HepG2 (cell line): ENCODE data around the gene PLPP7. TPM values are rescaled to one million over a fixed set of nuclear protein-coding genes. Genes with fewer than 3 reads are reported as not detected.

Source experiments
- ATF3 ChIP-seq: sonication (generic); formaldehyde crosslinking; IDR thresholded peaks from 2 replicates; pipeline ENCODE4 v1.4.0; 2020; ENCODE audit warnings: missing genetic modification reagents
- CREB1 ChIP-seq, 2 experiments: fragments of 450-650 bp in 1 of 2; IDR thresholded peaks; 2 replicates each; pipeline ENCODE4 v1.6.1; 2016 to 2017; ENCODE audit warnings: control low read depth in 1 of 2, mild to moderate bottlenecking in 1 of 2, missing compliant biosample characterization in 1 of 2, missing genetic modification characterization in 1 of 2
- CTCF ChIP-seq: sonication (generic); formaldehyde crosslinking; IDR thresholded peaks from 2 replicates; pipeline ENCODE4 v1.5.0; 2020; ENCODE audit warnings: mild to moderate bottlenecking, missing genetic modification reagents, moderate library complexity
- DBP ChIP-seq: sonication (generic); formaldehyde crosslinking; IDR thresholded peaks from 2 replicates; pipeline ENCODE4 v1.4.0; 2020; ENCODE audit warnings: missing genetic modification reagents; ENCODE audit errors: not compliant biosample characterization
- DMAP1 ChIP-seq: IDR thresholded peaks from 2 replicates; pipeline ENCODE4 v1.6.1; 2016
- ELF1 ChIP-seq: sonication (generic); formaldehyde crosslinking; IDR thresholded peaks from 2 replicates; pipeline ENCODE4 v1.4.0; 2020; ENCODE audit warnings: missing genetic modification reagents
- ERF ChIP-seq: IDR thresholded peaks from 2 replicates; pipeline ENCODE4 v1.6.1; 2018; ENCODE audit warnings: missing biosample characterization, missing genetic modification reagents
- FOXK1 ChIP-seq: sonication (generic); formaldehyde crosslinking; IDR thresholded peaks from 2 replicates; pipeline ENCODE4 v1.4.0; 2020; ENCODE audit warnings: low read depth, missing genetic modification reagents, borderline replicate concordance
- GTF2F1 ChIP-seq: fragments of 150-350 bp; IDR thresholded peaks from 2 replicates; pipeline ENCODE4 v1.6.1; 2014; ENCODE audit warnings: low read length
- HMG20B ChIP-seq: conservative IDR thresholded peaks from 2 replicates; pipeline ENCODE4 v1.6.1; 2016; ENCODE audit warnings: missing genetic modification reagents, missing compliant biosample characterization
- MAX ChIP-seq: IDR thresholded peaks from 2 replicates; pipeline ENCODE4 v1.6.1; 2012; ENCODE audit warnings: inconsistent platforms
- MXD4 ChIP-seq: IDR thresholded peaks from 2 replicates; pipeline ENCODE4 v1.6.1; 2016; ENCODE audit warnings: mild to moderate bottlenecking, missing biosample characterization, missing genetic modification reagents
- NFATC3 ChIP-seq: sonication (generic); formaldehyde crosslinking; IDR thresholded peaks from 2 replicates; pipeline ENCODE4 v1.5.1; 2020; ENCODE audit warnings: mild to moderate bottlenecking, missing genetic modification reagents
- NFYB ChIP-seq: sonication (generic); formaldehyde crosslinking; IDR thresholded peaks from 2 replicates; pipeline ENCODE4 v1.4.0; 2020; ENCODE audit warnings: missing genetic modification reagents
- PAX8 ChIP-seq: sonication (generic); formaldehyde crosslinking; IDR thresholded peaks from 2 replicates; pipeline ENCODE4 v1.8.0; 2022; ENCODE audit warnings: mild to moderate bottlenecking, missing genetic modification reagents, borderline replicate concordance
- RBM39 ChIP-seq: fragments of 200-400 bp; formaldehyde crosslinking; IDR thresholded peaks from one replicate; pipeline ENCODE4 v1.6.1; 2018; ENCODE audit warnings: antibody characterized with exemption, mild to moderate bottlenecking, low read depth, low read length; ENCODE audit not compliant: poor library complexity, severe bottlenecking
- SMAD9 ChIP-seq: sonication (generic); formaldehyde crosslinking; IDR thresholded peaks from 2 replicates; pipeline ENCODE4 v1.5.1; 2020; ENCODE audit warnings: mild to moderate bottlenecking, missing genetic modification reagents
- SP5 ChIP-seq: IDR thresholded peaks from 2 replicates; pipeline ENCODE4 v1.6.1; 2016; ENCODE audit warnings: low read depth, borderline replicate concordance
- THAP8 ChIP-seq: sonication (generic); formaldehyde crosslinking; IDR thresholded peaks from 2 replicates; pipeline ENCODE4 v1.5.1; 2020; ENCODE audit warnings: missing genetic modification reagents, mild to moderate bottlenecking, borderline replicate concordance
- TOPORS ChIP-seq: sonication (generic); formaldehyde crosslinking; IDR thresholded peaks from 2 replicates; pipeline ENCODE4 v1.8.0; 2023; ENCODE audit warnings: mild to moderate bottlenecking, missing genetic modification reagents
- TP53 ChIP-seq: sonication (generic); formaldehyde crosslinking; conservative IDR thresholded peaks from 2 replicates; pipeline ENCODE4 v1.4.0; 2020; ENCODE audit warnings: missing genetic modification reagents
- ZBTB20 ChIP-seq: sonication (generic); formaldehyde crosslinking; IDR thresholded peaks from 2 replicates; pipeline ENCODE4 v1.8.1; 2023; ENCODE audit warnings: missing genetic modification reagents, low read depth, mild to moderate bottlenecking, borderline replicate concordance
- ZBTB33 ChIP-seq: sonication (generic); formaldehyde crosslinking; IDR thresholded peaks from 2 replicates; pipeline ENCODE4 v1.4.0; 2020; ENCODE audit warnings: missing genetic modification reagents
- ZNF34 ChIP-seq: sonication (generic); formaldehyde crosslinking; IDR thresholded peaks from 2 replicates; pipeline ENCODE4 v1.4.0; 2020; ENCODE audit warnings: mild to moderate bottlenecking, missing genetic modification reagents, borderline replicate concordance
- ZNF772 ChIP-seq: sonication (generic); formaldehyde crosslinking; IDR thresholded peaks from 2 replicates; pipeline ENCODE4 v1.5.0; 2020; ENCODE audit warnings: mild to moderate bottlenecking, missing genetic modification reagents
- ZSCAN12 ChIP-seq: sonication (generic); formaldehyde crosslinking; IDR thresholded peaks from 2 replicates; pipeline ENCODE4 v1.9.0; 2021; ENCODE audit warnings: mild to moderate bottlenecking, missing genetic modification reagents
- polyA plus RNA-seq, 8 experiments: library from polyadenylated mRNA; depleted of rRNA in 3 of 8; stranded (reverse) in 7 of 8; unstranded in 1 of 8; fragments of >200 nt; fragmentation: Illumina TruSeq in 4 of 8; extraction: Trizol in 4 of 8; gene quantifications; 2 replicates each; pipeline versions ENCODE4 v1.2.1 to v1.2.3, GENCODE V29; 2011 to 2016; ENCODE audit warnings: low read depth in 4 of 8, missing spikeins in 1 of 8, mixed read lengths in 1 of 8; ENCODE audit not compliant: insufficient read depth in 1 of 8
- total RNA-seq, 5 experiments: library from RNA; depleted of rRNA; stranded (reverse); fragments of >200 nt; fragmentation: Illumina TruSeq; extraction: Trizol; gene quantifications; 2 replicates each; pipeline ENCODE4 v1.2.3, GENCODE V29; 2016; ENCODE audit warnings: low read depth in 1 of 5

PLPP7 gene
- total and polyA plus RNA-seq, 2 of the 13 experiments (the other 11 are each of a cell fraction or from before 2014, with no cell fraction given), result 0.33 to 1.2 TPM

GRCh38 chr9:131289301-131290035 is at the start of gene PLPP7 (continued):
- TF ChIP-seq DBP (CRISPR knock-in tag) (no peak), TP53 (CRISPR knock-in tag) (no peak), DMAP1 (CRISPR knock-in tag) (no peak; the same call in 1 of the 2 replicates), SMAD9 (no peak), GTF2F1 (no peak), THAP8 (CRISPR knock-in tag) (no peak), MXD4 (CRISPR knock-in tag) (no peak), RBM39 (peak; percentile 30), NFYB (CRISPR knock-in tag) (peak; percentile 83), PAX8 (CRISPR knock-in tag) (no peak), CREB1 (IDR thresholded peaks at IDR 0.05) (peak; percentile 73), CREB1 (CRISPR knock-in tag; IDR thresholded peaks at IDR 0.05) (no peak), ZNF772 (CRISPR knock-in tag) (no peak), ERF (CRISPR knock-in tag) (0 out of 2 replicates have a peak, but pooled peaks have one; percentile 39), ATF3 (no peak), ELF1 (CRISPR knock-in tag) (no peak), ZNF34 (no peak), HMG20B (no peak), ZBTB33 (CRISPR knock-in tag) (no peak), CTCF (CRISPR knock-in tag) (no peak), NFATC3 (CRISPR knock-in tag) (no peak), FOXK1 (no peak), SP5 (CRISPR knock-in tag) (no peak), ZSCAN12 (no peak), ZBTB20 (no peak), MAX (0 out of 2 replicates have a peak, but pooled peaks have one; percentile 39), TOPORS (CRISPR knock-in tag) (no peak)
